HG03159 (cell line): Measurements from ENCODE around the gene GALNT13.

Experiments
- ATAC-seq: cut with Tn5 transposase; IDR thresholded peaks from one replicate; pipeline ENCODE4 v1.9.1; 2021; ENCODE audit warnings: mild to moderate bottlenecking, moderate library complexity; ENCODE audit not compliant: unreplicated experiment

Gene GALNT13

DNA sequence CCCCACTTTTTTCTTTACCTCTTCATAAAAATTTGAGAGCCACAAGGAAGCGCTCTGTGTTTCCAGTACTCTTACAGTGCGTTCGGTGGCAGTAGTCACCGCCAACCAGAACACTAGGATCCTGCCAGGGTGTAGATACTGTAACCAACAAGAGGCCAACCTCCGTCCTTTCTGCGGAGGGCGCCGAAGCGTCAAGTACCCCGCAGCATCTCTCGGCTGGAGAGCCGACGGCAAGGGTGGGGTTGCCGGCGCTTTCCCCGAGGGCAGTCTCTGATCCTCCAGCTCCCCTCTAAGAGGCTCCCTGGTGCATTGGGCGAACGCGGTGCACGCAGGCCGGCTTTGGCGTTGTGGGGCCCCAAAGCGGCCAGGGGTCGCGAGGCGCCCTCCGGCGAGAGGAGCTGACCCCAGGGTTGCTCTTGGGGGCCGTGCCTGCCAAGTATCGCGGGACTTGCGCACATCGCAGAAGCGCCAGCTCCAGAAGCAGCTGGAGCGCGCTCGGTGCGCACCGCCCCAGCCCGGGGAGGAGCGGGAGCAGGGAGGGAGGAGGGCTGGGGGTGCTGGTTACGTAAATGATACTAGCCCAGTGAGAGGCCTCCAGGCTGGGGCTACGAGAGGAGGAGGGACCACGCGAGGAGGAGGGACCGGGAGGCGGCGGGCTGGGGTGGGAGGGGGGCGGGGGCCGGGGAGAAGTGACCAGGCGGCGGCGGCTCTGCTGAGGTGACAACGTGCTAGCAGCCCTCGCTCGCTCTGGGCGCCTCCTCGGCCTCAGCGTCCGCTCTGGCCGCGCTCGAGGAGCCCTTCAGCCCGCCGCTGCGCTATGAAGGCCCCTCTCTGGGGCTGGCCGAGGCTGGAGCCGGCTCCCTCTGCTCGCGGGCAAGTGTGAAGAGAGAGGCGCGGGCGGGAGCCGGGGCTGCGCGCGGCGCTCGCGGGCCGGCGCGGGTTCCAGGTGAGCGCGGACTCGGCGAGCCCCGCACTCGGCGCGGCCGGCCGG, at the start of gene GALNT13:
Gene GALNT13 (plus strand): TSS at position 692 of the 991 bp plus-strand sequence.
- no peak for ATAC-seq

DNA sequence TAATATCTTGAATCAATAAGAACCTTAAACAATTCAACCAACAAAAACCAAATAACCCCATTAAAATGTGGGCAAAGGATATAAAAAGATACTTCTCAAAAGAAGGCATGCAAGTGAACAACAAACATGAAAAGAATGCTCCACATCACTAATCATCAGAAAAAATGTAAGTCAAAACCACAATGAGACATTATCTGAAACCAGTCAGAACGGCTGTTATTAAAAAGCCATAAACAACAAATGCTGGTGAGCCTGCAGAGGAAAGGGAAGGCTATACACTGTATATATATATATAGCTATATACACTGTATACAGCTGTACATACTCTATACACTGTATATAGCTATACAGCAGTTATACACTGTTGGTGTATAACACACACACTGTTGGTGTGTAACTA, 47.8 kb upstream of the GALNT13 start:
- no peak for ATAC-seq

DNA sequence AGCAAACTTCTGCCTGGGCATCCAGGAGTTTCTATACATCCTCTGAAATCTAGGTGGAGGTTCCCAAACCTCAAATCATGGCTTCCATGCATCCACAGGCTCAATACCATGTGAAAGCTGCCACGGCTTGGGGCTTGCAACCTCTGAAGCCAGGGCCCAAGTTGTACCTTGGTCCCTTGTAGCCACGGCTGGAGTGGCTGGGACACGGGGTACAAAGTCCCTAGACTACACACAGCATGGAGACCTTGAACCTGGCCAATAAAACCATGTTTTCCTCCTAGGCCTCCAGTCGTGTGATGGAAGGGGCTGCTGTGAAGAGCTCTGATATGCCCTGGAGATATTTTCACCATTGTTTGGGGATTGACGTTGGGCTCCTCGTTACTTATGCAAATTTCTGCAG, 43.4 kb upstream of the GALNT13 start:
- no peak for ATAC-seq

DNA sequence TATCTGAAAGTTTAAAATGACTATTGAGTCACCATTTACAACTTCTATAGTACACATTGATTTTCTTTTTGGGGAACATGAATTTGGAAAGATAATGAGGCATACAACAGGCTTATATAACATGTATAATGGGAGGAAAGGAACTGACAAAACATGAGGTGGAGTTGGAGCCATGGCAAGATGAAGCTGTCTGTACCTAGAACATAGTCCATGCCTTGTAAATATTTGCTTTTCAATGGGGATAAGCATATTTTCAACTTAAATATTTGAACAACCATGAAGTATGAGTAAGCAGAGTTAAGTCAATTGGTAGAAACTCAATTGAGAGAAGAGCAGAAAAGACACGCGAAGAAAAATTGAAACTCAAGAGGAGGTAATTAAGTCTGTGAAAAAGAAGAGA, 37.1 kb upstream of the GALNT13 start:
- ATAC-seq, result no peak

DNA sequence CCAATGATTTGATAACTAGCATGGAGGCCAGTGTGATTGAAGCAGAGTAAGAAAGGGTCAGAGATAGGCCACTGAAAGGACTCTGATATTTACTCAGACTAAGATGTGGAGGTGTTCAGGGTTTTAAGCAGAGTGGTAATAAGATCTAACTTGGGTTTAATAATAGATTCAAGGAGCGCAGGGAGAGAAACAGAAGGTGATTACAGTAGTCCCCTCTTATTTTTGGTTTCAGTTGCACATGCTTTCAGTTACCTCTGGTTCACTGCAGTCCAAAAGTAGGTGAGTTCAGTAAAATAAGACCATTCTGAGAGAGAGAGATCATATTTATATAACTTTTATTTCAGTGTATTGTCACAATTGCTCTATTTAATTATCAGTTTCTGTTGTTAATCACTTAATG, 13.5 kb upstream of the GALNT13 start:
- ATAC-seq, result no peak

DNA sequence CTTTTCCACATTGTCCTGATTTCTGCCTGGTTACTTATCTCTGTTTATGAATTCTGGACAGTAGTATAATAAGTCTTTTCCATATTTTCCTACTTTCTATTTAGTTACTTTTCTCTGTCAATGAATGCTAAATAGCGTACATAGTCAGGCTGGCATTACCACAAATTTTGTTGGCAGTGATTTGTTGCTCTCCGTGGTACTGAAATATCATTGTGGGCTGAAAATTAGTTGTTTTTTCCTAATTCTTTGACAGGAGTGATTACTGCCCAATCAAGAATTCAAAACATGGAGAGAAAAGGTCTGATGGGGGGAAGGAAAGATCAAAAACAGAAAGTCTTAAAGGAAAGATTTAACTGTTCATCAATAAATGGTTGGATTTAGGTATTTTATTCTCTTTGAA, 7.7 kb upstream of the GALNT13 start:
- ATAC-seq, result no peak

DNA sequence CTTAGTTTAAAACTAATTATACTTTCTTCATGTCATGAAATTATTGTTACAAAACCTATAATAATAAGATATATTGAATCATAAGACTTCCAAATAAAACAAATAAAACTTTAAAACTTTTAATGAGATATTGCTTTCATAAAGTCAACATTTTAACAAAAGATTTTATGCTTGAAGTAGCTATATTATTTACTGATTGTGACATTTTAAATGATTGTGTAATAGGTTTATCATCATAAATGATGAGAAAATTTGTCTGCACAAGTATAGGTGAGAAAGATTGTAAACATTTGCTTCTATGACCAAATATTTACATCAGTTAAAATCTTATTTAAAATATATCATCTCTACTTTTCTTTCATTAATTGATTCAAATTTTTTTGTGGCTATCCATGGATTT, 5.1 kb upstream of the GALNT13 start:
- ATAC-seq, result no peak

DNA sequence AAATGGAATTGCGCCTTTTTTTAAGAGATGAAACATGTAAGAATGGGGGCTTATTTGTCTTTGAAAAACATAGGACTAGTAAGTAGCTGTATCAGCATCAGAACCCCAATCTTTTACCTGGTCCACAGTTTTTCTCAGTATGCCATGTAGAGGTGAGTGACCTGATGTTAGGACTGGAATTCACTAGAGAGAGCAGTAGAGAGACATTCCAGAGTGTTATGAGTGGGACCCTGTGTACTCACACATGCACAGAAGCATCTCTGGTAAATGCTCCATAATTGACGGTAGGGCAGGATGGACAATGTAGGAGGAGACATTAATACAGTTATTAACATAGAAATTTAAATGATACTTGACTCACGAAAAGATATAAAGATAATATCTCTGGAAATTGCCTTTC, 1.4 kb upstream of the GALNT13 start:
- no peak for ATAC-seq

DNA sequence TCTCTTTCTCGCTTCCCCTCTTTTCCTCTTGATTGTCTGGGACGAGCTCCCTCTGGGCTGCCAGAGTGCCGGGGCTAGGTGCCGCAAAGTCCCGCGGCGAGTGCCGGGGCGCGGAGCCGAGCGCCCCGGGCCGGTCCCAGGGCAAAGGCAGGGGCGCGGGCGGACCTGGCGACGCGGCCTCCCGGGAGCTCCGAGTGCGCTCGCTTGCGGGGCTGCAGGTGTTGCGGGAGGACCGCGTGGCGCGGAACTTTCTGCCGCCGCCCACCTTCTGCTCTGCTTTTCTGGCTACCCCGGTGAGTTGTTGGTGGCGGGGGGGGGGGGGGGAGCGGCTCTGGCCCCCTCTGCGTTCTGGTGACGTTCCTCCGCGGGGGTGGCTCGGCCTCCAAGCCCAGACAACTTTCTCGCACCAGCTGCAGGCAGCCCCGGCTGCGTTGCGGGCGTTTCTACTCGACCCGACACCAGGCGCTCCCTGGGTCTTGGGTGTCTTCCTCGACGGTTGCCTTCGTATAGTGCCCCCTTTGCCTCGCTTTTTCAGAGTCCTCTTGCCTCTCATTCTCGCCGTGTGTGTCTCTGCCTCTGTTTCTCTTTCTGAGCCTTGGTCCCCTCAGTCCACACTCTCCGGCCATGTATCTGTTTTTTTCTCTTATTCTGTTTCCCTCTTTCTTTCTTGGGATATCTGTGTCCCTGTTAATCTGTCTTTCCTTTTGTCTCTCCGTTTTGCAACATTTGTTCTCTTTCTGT, 759 bp downstream of the GALNT13 start:
- no peak for ATAC-seq

DNA sequence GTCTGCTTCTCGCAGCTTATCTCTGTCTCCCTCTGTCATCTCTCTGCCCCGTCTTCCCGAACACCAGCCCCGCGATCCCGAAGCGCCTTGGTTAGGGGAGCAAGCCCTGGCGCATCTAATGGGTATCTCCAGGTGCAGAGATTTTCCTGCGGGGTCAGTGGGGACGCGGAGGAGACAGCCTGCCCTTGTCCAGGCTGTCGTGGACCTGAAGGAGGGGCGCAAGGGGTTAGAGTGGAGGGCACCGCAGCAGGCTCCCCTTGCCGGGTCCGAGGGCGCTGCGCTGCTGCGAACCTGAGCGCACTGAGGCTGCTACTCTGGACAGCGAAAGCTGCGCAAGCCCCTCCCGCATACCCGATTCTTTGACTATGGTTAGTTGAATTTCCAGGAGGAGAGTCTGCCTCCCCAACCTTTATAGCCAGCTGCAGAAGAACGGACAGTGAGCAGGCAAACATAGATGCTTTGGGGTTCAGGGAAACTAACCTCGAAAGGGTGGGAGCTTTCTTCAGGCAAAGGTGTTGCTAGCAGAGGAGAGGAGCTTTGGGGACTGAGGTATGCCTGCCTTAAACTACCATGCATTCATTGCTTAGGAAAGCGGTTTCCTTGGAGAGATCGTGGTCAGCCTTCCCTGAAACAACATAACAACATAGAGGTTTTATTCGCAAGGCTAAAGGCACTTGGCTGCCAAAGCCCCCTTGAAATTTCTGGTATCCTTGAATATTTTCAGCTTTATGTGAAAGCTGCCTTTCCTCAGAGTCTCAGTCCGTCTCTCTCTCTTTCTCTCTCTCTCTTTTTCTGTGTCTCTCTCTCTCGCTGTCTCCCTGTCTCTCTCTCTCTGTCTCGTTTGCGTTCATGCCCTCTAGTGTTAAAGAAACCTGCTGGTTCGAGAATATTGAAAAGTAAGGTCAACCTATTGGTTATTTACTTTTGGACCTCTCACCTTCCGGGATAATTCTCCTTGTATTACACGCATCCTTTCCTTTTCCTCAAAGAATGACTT, 1.6 kb downstream of the GALNT13 start:
- no peak for ATAC-seq

DNA sequence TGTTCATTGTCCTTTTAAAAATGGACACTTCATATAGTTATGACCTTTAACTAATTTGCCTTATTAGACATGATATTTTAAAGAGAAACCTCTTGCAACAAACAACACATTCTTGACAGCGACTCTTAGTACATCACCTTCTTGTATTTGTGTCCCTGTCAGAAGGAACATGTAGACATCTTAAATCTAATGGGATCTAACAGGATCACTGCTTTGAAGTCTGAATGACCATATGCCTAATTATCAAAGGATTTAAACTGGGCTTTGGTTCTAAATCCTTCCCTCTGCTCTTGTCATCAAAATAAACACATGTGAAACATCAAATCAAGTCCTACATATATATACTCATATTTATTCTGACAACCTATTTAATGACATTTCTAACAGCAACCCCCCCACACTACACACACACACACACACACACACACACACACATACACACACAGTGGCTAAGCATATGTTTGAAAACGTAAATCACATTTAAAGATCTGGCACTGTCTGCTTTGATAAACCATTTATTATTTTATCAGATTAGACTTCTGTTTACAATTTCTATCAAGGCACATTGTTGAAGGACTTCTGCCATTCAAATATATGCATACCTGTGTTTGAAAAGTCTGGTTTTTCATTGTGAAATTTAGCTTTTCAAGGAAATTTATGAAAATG, 4.2 kb downstream of the GALNT13 start:
- ATAC-seq, result no peak

DNA sequence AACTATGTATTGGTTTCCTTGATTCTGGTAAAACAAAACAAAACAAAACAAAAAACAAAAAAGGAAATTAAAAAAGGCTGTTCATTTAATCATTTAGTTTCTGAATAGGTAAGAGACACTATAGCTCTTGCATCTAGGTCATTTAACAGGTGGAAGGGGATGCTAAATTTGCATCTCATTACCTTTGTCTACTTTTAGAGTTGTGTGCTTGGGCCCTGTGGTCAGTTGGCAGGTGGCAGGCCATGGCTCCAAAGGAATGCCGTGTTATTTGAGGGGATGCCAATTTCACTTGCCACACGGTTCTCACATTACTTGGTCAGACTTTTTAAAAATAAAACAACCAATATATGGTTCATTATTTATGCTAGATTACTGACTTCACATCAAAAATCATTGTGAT, 9.2 kb downstream of the GALNT13 start:
- ATAC-seq, result no peak

DNA sequence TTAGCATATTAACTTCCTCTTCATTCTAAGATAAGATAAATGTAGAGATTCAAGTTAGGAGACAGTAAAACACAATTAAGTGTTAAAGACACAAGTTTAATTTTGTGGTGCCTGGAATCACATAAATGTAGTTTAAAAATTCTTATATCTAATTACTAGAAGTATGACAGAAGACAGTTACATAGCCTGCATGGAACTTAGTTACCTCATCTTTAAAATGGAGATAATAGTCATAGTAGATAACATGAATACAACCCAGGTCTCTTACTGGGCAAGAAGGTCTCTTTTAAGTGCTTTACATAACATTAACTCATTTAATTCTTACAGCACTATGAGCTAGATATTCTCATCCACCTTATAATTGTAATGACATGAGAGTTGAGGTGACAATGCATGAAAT, 15.1 kb downstream of the GALNT13 start:
- no peak for ATAC-seq

DNA sequence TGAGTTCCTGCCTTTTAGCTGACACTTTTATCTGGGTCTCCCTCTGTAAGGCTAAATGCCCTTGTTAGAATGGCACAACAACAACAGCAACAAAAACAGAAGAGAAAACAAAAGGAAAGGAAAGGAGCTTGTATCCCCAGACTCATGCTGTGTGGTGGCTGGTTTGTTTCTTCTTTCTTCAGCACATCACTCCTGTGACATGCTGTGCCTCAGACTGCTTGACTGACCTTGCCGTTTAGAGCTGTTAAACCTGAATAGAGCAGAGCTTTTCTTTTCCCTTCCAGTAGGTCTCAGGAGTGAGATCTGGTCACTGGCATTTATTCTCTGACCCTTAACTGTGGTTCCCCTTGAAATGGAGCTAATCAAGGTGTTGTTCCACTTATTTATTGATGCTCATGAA, 18.9 kb downstream of the GALNT13 start:
- no peak for ATAC-seq

DNA sequence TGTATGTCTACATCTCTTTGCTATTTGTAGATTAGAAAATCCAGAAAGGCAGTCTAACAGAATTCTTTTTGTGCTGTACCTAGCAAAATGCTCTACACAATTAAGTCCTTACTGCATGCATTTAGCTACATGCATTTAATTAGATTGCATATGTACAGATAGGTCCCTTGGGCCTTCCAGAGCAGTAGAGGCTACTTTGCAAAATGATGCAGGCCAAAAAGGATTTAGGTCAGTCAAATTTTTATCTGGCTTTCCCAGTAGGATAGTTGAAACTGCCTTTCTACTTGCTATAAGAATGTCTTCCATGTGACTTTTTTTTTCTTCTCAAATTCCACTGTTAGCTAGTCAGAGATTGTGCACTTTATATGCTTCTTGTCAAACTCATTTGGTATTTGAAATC, 19.3 kb downstream of the GALNT13 start:
- no peak for ATAC-seq

DNA sequence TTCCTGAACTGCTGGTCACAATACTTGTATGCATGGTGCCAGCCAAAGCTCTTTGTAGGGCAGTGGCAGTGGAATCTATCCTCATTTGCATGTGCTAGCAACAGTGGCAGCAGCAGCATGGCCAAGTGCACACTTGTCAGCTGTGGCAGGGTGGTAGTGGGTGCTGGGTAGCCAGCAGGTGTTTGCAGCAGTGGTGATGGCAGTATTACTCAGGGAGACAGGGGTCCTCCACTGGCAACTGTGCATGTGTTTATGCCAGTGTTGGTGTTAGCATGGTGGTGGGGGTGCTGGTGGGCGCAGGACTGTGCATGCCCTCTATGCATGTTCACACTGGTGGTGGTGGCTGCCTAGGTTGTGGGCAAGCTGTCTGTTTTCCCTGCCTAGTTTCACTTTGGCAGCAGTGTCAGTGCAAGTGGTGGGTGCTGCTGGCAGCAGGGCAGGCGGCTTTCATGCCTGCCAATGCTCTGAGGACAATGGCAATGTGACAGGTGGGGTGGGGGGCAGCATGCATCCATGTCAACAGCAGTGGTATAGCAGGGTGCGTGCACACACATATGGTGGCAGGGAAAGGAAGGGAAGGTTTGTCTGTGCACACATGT, 41.2 kb downstream of the GALNT13 start:
- ATAC-seq, result no peak

DNA sequence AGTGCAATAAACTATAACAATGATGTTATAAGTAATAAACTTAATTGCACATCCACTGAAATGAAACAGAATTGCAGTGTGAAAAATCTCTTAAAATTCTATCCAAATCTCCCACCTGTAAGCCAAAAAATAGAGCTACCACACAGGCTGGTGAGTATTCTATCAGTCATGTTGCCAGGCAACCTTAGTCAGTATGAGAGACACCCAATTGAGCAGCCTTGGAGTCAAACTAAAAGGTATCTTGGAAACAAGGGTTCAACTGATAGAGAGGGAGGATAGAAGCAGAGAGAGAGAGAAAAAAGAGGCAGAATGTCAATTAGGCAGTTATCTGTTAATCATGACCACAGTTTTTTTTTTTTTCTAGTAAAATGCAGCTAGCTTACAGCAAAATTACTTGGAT, 45.8 kb downstream of the GALNT13 start:
- ATAC-seq, result no peak

DNA sequence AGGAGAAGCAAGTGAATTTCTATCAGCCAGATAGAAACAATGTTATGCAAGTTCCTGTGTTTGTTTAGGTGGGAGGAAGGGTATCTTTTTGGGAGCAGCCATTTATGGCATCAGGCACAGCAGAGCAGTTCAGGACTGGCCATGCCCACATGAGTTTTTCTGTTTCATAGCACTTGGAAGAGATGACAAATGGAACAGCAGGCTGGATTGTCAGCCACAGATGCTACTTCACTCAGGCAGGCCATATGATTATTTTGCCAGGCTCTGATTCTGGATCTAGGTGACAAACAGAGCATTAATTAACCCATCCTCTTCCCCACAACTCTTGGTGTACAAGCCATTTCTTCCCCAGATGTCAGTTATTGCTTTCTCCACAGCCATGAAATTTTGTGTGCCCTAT, 63.8 kb downstream of the GALNT13 start:
- ATAC-seq, result no peak

DNA sequence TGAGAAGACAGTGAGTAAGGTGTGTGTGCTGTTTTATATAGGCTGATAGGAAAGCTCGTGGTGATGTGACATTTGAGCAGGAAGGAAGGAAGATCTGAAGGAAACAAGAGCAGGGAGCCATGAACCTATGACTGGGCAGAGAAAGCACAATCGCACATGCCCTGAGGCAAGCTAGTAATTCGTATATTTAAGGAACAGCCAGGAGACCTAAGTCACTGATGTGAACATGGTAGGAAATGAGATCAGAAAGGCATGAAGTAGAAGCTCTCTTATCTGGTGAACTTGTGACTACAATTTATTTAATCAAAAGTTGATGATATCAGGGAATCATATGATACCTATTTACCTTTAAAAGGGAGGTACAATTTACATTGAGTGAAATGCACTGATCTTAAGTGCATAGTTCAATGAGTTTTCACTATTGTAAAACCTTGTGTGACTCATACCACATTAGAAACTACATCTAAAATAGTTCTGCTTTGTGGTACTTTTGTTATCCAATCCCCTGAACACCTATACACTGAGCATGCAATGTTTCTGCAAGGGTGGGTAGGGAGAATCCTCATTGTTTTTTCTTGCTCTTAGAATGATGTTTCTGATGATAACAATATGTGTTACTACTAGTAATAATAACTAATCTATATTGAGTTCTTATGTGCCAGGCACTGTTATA, 67.5 kb downstream of the GALNT13 start:
- ATAC-seq, result no peak
